ENCODE results near the gene CYP46A1.

Gene CYP46A1

GRCh38 chr14:99708449-99708848, 24.4 kb downstream of the CYP46A1 start:
- CTCF ChIA-PET: no interaction called here
- no peaks in the 10 kb centered on the region for H3K36me3 ChIP-seq (ENCODE audit: control insufficient read depth in 2 of 2, insufficient read depth in 1 of 2, low read length in 2 of 2)
- POLR2A ChIA-PET: no interaction called here
- H3K4me1 ChIP-seq (ENCODE audit: control insufficient read depth, insufficient read depth, low read length): no peaks in the 10 kb centered on the region
- no peak overlapping the region for H3K4me3 ChIP-seq (ENCODE audit: low read depth, low read length)
- H3K27ac ChIP-seq (ENCODE audit: extremely low read depth, low read depth, low read length): no peak overlapping the region
- TF ChIP-seq ZNF239 (tag by site-specific recombination; IDR thresholded peaks at IDR 0.05) (no peak), KLF9 (tag by site-specific recombination; IDR thresholded peaks at IDR 0.05; ENCODE audit: low read depth) (no peak), ZNF692 (tag by site-specific recombination; IDR thresholded peaks at IDR 0.05) (no peak)
- H3K9me3 ChIP-seq (ENCODE audit: control insufficient read depth, insufficient read depth, low read depth, low read length): no peaks in the 10 kb centered on the region; the same call in 1 of the 2 replicates

DNA sequence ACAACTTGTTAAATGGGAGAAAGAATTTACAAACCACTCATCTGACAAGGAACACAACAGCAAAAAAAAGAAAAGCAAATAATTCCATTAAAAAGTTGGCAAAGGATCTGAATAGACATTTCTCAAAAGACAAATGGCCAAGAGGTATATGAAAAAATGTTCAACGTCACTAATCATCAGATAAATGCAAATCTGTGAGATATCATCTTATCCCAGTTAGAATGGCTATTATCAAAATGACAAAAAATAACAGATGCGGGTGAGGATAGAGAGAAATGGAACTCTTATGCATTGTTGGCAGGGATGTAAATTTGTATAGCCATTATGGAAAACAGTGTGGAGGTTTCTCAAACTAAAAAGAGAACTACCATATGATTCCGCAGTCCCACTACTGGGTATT, 29.9 kb downstream of the CYP46A1 start:
- ChIA-PET CTCF (interaction anchor here (1.1 kb wide), 1 partner anchor 30 kb away, joined by 3 read pairs; the partner anchor contains the start of gene CYP46A1), POLR2A (no interaction called here)

More for the DNA sequence above, 29.9 kb downstream of the CYP46A1 start:
- Histone ChIP-seq H3K36me3 (ENCODE audit: control insufficient read depth in 2 of 2, insufficient read depth in 1 of 2, low read length in 2 of 2) (no peaks in the 10 kb centered on the region), H3K4me1 (ENCODE audit: control insufficient read depth, insufficient read depth, low read length) (no peaks in the 10 kb centered on the region), H3K27ac (ENCODE audit: extremely low read depth, low read depth, low read length) (no peak overlapping the region), H3K9me3 (ENCODE audit: control insufficient read depth, insufficient read depth, low read depth, low read length) (no peaks in the 10 kb centered on the region), H3K4me3 (ENCODE audit: low read depth, low read length) (no peak overlapping the region)
- TF ChIP-seq ZNF169 (tag by site-specific recombination; IDR thresholded peaks at IDR 0.05) (no peak), ZNF830 (tag by site-specific recombination; IDR thresholded peaks at IDR 0.05; ENCODE audit: low read depth) (no peak), ZNF404 (tag by site-specific recombination; IDR thresholded peaks at IDR 0.05) (no peak), HOXA7 (CRISPR knock-in tag; IDR thresholded peaks at IDR 0.05; ENCODE audit: borderline replicate concordance) (no peak), ZNF664 (tag by site-specific recombination; IDR thresholded peaks at IDR 0.05) (no peak), YY2 (tag by site-specific recombination; IDR thresholded peaks at IDR 0.05) (no peak), ZNF112 (tag by site-specific recombination; IDR thresholded peaks at IDR 0.05) (no peak), ZNF747 (tag by site-specific recombination; IDR thresholded peaks at IDR 0.05) (no peak), ZSCAN16 (tag by site-specific recombination; IDR thresholded peaks at IDR 0.05) (no peak), ZNF394 (tag by site-specific recombination; IDR thresholded peaks at IDR 0.05; ENCODE audit: borderline replicate concordance) (no peak), ZNF223 (tag by site-specific recombination; IDR thresholded peaks at IDR 0.05) (no peak), ZNF416 (tag by site-specific recombination; IDR thresholded peaks at IDR 0.05) (no peak), ZNF2 (tag by site-specific recombination; IDR thresholded peaks at IDR 0.05) (no peak)
- TF ChIP-seq, protein P1, sequence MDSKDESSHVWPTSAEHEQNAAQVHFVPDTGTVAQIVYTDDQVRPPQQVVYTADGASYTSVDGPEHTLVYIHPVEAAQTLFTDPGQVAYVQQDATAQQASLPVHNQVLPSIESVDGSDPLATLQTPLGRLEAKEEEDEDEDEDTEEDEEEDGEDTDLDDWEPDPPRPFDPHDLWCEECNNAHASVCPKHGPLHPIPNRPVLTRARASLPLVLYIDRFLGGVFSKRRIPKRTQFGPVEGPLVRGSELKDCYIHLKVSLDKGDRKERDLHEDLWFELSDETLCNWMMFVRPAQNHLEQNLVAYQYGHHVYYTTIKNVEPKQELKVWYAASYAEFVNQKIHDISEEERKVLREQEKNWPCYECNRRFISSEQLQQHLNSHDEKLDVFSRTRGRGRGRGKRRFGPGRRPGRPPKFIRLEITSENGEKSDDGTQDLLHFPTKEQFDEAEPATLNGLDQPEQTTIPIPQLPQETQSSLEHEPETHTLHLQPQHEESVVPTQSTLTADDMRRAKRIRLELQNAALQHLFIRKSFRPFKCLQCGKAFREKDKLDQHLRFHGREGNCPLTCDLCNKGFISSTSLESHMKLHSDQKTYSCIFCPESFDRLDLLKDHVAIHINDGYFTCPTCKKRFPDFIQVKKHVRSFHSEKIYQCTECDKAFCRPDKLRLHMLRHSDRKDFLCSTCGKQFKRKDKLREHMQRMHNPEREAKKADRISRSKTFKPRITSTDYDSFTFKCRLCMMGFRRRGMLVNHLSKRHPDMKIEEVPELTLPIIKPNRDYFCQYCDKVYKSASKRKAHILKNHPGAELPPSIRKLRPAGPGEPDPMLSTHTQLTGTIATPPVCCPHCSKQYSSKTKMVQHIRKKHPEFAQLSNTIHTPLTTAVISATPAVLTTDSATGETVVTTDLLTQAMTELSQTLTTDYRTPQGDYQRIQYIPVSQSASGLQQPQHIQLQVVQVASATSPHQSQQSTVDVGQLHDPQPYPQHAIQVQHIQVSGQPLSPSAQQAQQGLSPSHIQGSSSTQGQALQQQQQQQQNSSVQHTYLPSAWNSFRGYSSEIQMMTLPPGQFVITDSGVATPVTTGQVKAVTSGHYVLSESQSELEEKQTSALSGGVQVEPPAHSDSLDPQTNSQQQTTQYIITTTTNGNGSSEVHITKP (tag by site-specific recombination; IDR thresholded peaks at IDR 0.05): no peak
- TF ChIP-seq, protein P2, sequence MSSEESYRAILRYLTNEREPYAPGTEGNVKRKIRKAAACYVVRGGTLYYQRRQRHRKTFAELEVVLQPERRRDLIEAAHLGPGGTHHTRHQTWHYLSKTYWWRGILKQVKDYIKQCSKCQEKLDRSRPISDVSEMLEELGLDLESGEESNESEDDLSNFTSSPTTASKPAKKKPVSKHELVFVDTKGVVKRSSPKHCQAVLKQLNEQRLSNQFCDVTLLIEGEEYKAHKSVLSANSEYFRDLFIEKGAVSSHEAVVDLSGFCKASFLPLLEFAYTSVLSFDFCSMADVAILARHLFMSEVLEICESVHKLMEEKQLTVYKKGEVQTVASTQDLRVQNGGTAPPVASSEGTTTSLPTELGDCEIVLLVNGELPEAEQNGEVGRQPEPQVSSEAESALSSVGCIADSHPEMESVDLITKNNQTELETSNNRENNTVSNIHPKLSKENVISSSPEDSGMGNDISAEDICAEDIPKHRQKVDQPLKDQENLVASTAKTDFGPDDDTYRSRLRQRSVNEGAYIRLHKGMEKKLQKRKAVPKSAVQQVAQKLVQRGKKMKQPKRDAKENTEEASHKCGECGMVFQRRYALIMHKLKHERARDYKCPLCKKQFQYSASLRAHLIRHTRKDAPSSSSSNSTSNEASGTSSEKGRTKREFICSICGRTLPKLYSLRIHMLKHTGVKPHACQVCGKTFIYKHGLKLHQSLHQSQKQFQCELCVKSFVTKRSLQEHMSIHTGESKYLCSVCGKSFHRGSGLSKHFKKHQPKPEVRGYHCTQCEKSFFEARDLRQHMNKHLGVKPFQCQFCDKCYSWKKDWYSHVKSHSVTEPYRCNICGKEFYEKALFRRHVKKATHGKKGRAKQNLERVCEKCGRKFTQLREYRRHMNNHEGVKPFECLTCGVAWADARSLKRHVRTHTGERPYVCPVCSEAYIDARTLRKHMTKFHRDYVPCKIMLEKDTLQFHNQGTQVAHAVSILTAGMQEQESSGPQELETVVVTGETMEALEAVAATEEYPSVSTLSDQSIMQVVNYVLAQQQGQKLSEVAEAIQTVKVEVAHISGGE (tag by site-specific recombination; conservative IDR thresholded peaks at IDR 0.05; ENCODE audit: low read depth): no peak
